VCaP (cell line): ENCODE data around the gene PKP2.
"Not testable (repeated sequence)": the region's sequence is repeated elsewhere in the genome, so short reads cannot be mapped to it uniquely, and the experiment has no call there.

Source experiments
- H3K27ac ChIP-seq: fragments of 450-650 bp; 2 replicates; pipeline ENCODE4 v1.5.1; 2017
- CTCF ChIP-seq: fragments of 450-650 bp; conservative IDR thresholded peaks from 2 replicates; pipeline ENCODE4 v1.5.1; 2017; ENCODE audit warnings: mild to moderate bottlenecking, moderate library complexity

Gene PKP2

GRCh38 chr12:32885831-32886230 lies 10.7 kb downstream of the PKP2 start:
- TF ChIP-seq CTCF = no peak
- no peak overlapping the region for H3K27ac ChIP-seq

GRCh38 chr12:32884962-32885361 lies 11.6 kb downstream of the PKP2 start:
- TF ChIP-seq CTCF = no peak
- no peak overlapping the region for H3K27ac ChIP-seq

DNA sequence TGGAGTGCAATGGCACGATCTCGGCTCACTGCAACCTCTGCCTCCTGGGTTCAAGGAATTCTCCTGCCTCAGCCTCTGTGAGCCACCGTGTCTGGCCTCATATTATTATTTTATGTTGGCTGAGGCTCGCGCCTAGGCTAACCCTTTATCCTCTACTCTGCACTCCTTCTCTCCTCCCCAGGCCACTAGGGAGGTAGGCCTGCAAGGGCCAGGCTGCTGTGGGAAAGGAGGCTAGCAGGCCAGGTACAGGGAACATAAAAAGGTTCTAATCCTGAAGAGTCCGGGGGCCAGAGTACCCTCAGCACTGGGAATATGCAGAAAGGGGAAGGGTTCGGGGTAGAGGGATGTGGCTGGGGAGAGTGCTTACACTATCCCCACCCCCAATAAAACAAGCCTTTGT lies 14.9 kb downstream of the PKP2 start:
- no peak overlapping the region for H3K27ac ChIP-seq
- TF ChIP-seq CTCF = no peak

DNA sequence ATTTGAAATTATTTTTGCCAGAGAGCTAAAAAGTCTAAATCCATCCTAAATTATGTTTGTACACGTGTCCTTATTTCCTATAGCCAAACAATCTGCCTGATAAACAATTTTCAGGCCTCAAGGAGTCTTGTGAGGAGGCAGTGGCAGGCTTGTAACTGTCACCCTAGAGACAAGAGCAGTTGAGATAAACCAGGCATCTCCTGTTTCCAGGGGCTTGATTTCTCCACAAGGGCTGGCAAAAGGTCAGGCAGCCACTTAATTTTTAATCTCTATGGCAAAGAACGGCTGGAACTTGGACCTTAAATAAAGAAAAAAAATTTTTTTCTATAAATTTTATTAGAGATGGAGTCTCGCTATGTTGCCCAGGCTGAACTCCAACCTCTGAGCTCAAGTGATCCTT lies 15.5 kb downstream of the PKP2 start:
- no peak for TF ChIP-seq CTCF
- no peak overlapping the region for H3K27ac ChIP-seq

GRCh38 chr12:32879066-32879465 lies 17.5 kb downstream of the PKP2 start:
- H3K27ac ChIP-seq = not testable (repeated sequence)

DNA sequence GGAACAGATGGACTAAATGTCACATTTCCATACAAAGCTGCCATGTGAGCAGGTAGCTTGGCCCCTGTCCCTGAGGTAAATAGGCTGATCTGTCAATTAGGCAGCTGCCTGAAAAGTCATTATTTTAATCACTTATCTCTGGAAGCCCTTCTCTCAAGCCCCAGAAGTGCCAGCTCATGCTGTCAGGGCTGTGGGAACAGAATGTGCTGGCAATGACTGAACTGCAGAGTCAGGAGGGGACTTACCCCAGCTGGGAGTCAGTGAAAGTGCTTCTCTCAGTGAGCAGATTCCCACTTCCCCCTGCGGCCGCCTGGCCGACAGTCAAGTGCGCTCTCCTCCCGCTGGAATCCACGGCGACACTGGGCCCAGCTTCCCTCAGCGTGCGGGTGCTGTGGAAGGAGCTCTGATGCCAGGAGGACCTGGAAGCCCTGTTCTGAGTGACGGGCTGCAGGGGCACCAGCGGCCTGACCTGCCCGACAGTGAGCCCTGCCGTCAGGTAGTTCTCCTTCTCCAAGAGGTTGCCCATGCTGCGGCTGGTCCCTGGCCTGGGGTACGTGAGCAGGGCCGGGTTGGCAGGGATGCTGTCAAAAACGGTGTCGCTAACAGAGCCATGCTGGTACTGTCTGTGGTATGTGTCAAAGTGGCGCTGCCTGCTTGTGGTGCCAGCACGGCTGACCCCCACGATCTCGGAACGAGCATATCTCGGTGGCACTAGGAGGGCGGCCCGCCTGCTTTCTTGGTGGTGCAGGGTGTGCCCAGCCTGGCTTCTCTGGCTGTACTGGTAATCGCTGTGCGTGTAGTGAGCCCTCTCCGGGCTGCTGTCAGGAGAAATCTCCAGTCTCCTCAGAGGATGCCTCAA lies 18.7 kb downstream of the PKP2 start:
- H3K27ac ChIP-seq = no peak overlapping the region
- no peak for TF ChIP-seq CTCF

DNA sequence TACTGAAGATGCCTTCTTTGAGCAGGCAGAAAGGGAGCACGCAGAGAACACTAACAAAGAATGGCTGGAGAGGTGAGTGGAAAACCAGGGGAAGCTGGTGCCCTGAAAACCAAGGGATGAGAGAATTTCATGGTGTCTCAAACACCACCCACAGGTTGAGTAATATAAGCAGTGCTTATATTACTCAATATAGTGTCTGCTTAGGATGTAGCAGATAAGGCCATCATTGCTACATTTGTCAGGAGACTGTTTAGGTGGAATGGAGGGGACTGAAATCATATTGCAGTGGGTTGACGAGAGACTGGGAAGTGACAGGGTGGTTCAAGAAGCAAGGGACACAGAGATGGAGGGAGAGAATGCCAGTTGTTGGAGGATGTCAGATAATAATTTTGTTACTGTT lies 20.6 kb downstream of the PKP2 start:
- no peak overlapping the region for H3K27ac ChIP-seq
- TF ChIP-seq CTCF = no peak

- H3K27ac ChIP-seq = no peak overlapping the region
- no peak for TF ChIP-seq CTCF
Observed at GRCh38 chr12:32874975-32875374, 21.6 kb downstream of the PKP2 start.
